SK-N-SH treated with all-trans-retinoic acid at 6 μM for 48 hours (cell line): Measurements from ENCODE around the gene IGF1R.

Source experiments
- ATAC-seq: fragments of 200-7000 bp; cut with Tn5 transposase; 3 replicates; pipeline ENCODE4 v1.9.1; 2020; ENCODE audit warnings: mild to moderate bottlenecking, moderate library complexity
- ARNTL ChIP-seq: fragments of 450-650 bp; formaldehyde crosslinking; IDR thresholded peaks from 2 replicates; pipeline ENCODE4 v1.5.0; 2020; ENCODE audit warnings: low read depth, mild to moderate bottlenecking, moderate library complexity, borderline replicate concordance
- BACH2 ChIP-seq: fragments of 250-450 bp; sonication (Bioruptor Pico); IDR thresholded peaks from 2 replicates; pipeline ENCODE4 v1.9.0; 2021; ENCODE audit warnings: mild to moderate bottlenecking, borderline replicate concordance
- CSDC2 ChIP-seq: fragments of 250-450 bp; sonication (Bioruptor Pico); IDR thresholded peaks from 2 replicates; pipeline ENCODE4 v1.5.0; 2020; ENCODE audit warnings: mild to moderate bottlenecking, moderate library complexity
- GLIS3 ChIP-seq: fragments of 250-450 bp; sonication (Bioruptor Pico); IDR thresholded peaks from 2 replicates; pipeline ENCODE4 v1.5.0; 2020; ENCODE audit warnings: mild to moderate bottlenecking, moderate library complexity
- ISL1 ChIP-seq: fragments of 250-450 bp; sonication (Bioruptor Pico); IDR thresholded peaks from 2 replicates; pipeline ENCODE4 v2.1.2; 2022; ENCODE audit warnings: mild to moderate bottlenecking, moderate library complexity
- OSR1 ChIP-seq: fragments of 250-450 bp; sonication (Bioruptor Pico); IDR thresholded peaks from 2 replicates; pipeline ENCODE4 v1.8.0; 2022; ENCODE audit warnings: moderate library complexity, mild to moderate bottlenecking, inconsistent platforms
- PPARA ChIP-seq: fragments of 250-450 bp; sonication (Bioruptor Pico); IDR thresholded peaks from 2 replicates; pipeline ENCODE4 v1.5.0; 2020; ENCODE audit warnings: mild to moderate bottlenecking, borderline replicate concordance
- RARB ChIP-seq: fragments of 250-450 bp; sonication (Bioruptor Pico); IDR thresholded peaks from 2 replicates; pipeline ENCODE4 v1.8.0; 2021; ENCODE audit warnings: mild to moderate bottlenecking, moderate library complexity
- SNAI2 ChIP-seq: fragments of 250-450 bp; sonication (Bioruptor Pico); IDR thresholded peaks from 2 replicates; pipeline ENCODE4 v1.5.0; 2020; ENCODE audit warnings: mild to moderate bottlenecking, moderate library complexity
- TCF4 ChIP-seq: fragments of 250-450 bp; sonication (Bioruptor Pico); IDR thresholded peaks from 2 replicates; pipeline ENCODE4 v1.8.0; 2021; ENCODE audit warnings: mild to moderate bottlenecking, moderate library complexity, borderline replicate concordance
- TOX ChIP-seq: fragments of 250-450 bp; sonication (Bioruptor Pico); IDR thresholded peaks from 2 replicates; pipeline ENCODE4 v1.8.0; 2021; ENCODE audit warnings: mild to moderate bottlenecking, moderate library complexity, borderline replicate concordance
- ZC3H10 ChIP-seq: fragments of 250-450 bp; sonication (Bioruptor Pico); IDR thresholded peaks from 2 replicates; pipeline ENCODE4 v1.5.1; 2021; ENCODE audit warnings: mild to moderate bottlenecking, moderate library complexity
- ZFP3 ChIP-seq: fragments of 250-450 bp; sonication (Bioruptor Pico); IDR thresholded peaks from 2 replicates; pipeline ENCODE4 v1.5.0; 2020; ENCODE audit warnings: mild to moderate bottlenecking, moderate library complexity
- ZFP30 ChIP-seq: fragments of 450-650 bp; formaldehyde crosslinking; IDR thresholded peaks from 2 replicates; pipeline ENCODE4 v1.5.0; 2022; ENCODE audit warnings: mild to moderate bottlenecking, moderate library complexity
- ZNF565 ChIP-seq: fragments of 450-650 bp; formaldehyde crosslinking; conservative IDR thresholded peaks from 2 replicates; pipeline ENCODE4 v1.5.0; 2020; ENCODE audit warnings: low read depth, mild to moderate bottlenecking, moderate library complexity
- ZNF70 ChIP-seq: fragments of 450-650 bp; formaldehyde crosslinking; IDR thresholded peaks from 2 replicates; pipeline ENCODE4 v1.5.0; 2020; ENCODE audit warnings: mild to moderate bottlenecking, moderate library complexity
- ZNF8 ChIP-seq: fragments of 450-650 bp; formaldehyde crosslinking; IDR thresholded peaks from 2 replicates; pipeline ENCODE4 v1.5.0; 2020; ENCODE audit warnings: mild to moderate bottlenecking, moderate library complexity
- TF ChIP-seq, protein P1 (sequence below): fragments of 250-450 bp; sonication (Bioruptor Pico); IDR thresholded peaks from 2 replicates; pipeline ENCODE4 v1.5.0; 2020; ENCODE audit warnings: mild to moderate bottlenecking, moderate library complexity
- TF ChIP-seq, protein P2 (sequence below): fragments of 250-450 bp; sonication (Bioruptor Pico); IDR thresholded peaks from 2 replicates; pipeline ENCODE4 v1.5.1; 2021; ENCODE audit warnings: mild to moderate bottlenecking, moderate library complexity
- TF ChIP-seq, protein P3 (sequence below): fragments of 250-450 bp; sonication (Bioruptor Pico); IDR thresholded peaks from 2 replicates; pipeline ENCODE4 v1.8.0; 2020; ENCODE audit warnings: mild to moderate bottlenecking, moderate library complexity, borderline replicate concordance
- TF ChIP-seq, protein P4 (sequence below): fragments of 250-450 bp; sonication (Bioruptor Pico); IDR thresholded peaks from 2 replicates; pipeline ENCODE4 v1.5.1; 2020; ENCODE audit warnings: low read depth, mild to moderate bottlenecking, moderate library complexity

Gene IGF1R

DNA sequence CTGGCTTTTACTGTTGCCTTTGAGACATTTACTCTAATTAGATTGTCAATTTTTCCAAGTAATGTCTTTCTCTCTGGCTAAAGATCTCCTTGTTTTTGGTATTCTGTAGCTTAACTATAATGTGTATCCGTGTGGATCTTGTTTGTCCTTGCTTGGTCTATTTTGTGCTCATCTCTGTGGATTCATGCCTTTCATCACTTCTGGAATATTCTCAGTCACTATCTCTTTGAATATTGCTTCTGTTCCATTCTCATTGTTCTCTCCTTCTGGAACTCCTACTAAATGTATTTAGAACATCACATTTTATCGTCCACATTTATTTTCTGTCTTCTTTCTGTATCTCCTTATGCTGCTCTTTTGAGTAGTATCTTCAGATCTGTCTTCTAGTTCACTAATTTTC, 346.6 kb downstream of the IGF1R start:
- no peak for ATAC-seq
- TF ChIP-seq ZNF8 (CRISPR knock-in tag): no peak
- TF ChIP-seq ZNF70 (CRISPR knock-in tag): no peak
- no peak for TF ChIP-seq GLIS3 (CRISPR knock-in tag)
- no peak for TF ChIP-seq TOX (CRISPR knock-in tag)
- TF ChIP-seq OSR1: no peak
- no peak for TF ChIP-seq ISL1
- TF ChIP-seq SNAI2 (CRISPR knock-in tag): no peak
- TF ChIP-seq, protein P1, sequence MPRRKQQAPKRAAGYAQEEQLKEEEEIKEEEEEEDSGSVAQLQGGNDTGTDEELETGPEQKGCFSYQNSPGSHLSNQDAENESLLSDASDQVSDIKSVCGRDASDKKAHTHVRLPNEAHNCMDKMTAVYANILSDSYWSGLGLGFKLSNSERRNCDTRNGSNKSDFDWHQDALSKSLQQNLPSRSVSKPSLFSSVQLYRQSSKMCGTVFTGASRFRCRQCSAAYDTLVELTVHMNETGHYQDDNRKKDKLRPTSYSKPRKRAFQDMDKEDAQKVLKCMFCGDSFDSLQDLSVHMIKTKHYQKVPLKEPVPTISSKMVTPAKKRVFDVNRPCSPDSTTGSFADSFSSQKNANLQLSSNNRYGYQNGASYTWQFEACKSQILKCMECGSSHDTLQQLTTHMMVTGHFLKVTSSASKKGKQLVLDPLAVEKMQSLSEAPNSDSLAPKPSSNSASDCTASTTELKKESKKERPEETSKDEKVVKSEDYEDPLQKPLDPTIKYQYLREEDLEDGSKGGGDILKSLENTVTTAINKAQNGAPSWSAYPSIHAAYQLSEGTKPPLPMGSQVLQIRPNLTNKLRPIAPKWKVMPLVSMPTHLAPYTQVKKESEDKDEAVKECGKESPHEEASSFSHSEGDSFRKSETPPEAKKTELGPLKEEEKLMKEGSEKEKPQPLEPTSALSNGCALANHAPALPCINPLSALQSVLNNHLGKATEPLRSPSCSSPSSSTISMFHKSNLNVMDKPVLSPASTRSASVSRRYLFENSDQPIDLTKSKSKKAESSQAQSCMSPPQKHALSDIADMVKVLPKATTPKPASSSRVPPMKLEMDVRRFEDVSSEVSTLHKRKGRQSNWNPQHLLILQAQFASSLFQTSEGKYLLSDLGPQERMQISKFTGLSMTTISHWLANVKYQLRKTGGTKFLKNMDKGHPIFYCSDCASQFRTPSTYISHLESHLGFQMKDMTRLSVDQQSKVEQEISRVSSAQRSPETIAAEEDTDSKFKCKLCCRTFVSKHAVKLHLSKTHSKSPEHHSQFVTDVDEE (CRISPR knock-in tag): no peak
- TF ChIP-seq ZNF565 (CRISPR knock-in tag): no peak
- TF ChIP-seq CSDC2: no peak
- no peak for TF ChIP-seq BACH2 (CRISPR knock-in tag)
- TF ChIP-seq, all 23 proteins: peak for 0

DNA sequence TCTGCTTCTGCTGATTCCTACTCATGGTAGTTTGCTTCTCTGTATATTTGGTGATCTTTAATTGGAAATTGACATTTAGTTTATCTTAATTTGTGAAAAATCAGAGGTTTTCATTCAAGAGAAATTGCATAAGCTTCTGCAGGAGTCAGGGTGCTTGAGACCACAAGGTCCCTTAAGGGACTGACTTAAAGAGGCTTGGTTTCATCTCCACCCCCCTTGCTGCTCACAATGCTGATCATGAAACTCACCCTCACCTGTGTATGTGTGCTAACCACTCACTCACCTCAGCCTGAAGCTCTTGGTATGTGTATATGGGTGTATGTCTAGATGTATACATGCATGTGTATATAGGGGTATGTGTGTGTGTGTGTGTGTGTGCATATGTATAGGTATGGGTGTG, 347.8 kb downstream of the IGF1R start:
- TF ChIP-seq, protein P2, sequence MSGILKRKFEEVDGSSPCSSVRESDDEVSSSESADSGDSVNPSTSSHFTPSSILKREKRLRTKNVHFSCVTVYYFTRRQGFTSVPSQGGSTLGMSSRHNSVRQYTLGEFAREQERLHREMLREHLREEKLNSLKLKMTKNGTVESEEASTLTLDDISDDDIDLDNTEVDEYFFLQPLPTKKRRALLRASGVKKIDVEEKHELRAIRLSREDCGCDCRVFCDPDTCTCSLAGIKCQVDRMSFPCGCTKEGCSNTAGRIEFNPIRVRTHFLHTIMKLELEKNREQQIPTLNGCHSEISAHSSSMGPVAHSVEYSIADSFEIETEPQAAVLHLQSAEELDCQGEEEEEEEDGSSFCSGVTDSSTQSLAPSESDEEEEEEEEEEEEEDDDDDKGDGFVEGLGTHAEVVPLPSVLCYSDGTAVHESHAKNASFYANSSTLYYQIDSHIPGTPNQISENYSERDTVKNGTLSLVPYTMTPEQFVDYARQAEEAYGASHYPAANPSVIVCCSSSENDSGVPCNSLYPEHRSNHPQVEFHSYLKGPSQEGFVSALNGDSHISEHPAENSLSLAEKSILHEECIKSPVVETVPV: no peak
- TF ChIP-seq ARNTL (CRISPR knock-in tag): no peak
- TF ChIP-seq ZNF565 (CRISPR knock-in tag): no peak
- no peak for TF ChIP-seq ZNF70 (CRISPR knock-in tag)
- TF ChIP-seq TCF4 (CRISPR knock-in tag): no peak
- TF ChIP-seq ZFP3 (CRISPR knock-in tag): no peak
- TF ChIP-seq, protein P3, sequence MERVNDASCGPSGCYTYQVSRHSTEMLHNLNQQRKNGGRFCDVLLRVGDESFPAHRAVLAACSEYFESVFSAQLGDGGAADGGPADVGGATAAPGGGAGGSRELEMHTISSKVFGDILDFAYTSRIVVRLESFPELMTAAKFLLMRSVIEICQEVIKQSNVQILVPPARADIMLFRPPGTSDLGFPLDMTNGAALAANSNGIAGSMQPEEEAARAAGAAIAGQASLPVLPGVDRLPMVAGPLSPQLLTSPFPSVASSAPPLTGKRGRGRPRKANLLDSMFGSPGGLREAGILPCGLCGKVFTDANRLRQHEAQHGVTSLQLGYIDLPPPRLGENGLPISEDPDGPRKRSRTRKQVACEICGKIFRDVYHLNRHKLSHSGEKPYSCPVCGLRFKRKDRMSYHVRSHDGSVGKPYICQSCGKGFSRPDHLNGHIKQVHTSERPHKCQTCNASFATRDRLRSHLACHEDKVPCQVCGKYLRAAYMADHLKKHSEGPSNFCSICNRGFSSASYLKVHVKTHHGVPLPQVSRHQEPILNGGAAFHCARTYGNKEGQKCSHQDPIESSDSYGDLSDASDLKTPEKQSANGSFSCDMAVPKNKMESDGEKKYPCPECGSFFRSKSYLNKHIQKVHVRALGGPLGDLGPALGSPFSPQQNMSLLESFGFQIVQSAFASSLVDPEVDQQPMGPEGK (CRISPR knock-in tag): no peak
- no peak for TF ChIP-seq RARB
- TF ChIP-seq, protein P1 (CRISPR knock-in tag): no peak
- TF ChIP-seq CSDC2: no peak
- no peak for TF ChIP-seq ISL1
- TF ChIP-seq TOX (CRISPR knock-in tag): no peak
- TF ChIP-seq BACH2 (CRISPR knock-in tag): no peak
- TF ChIP-seq, protein P4, sequence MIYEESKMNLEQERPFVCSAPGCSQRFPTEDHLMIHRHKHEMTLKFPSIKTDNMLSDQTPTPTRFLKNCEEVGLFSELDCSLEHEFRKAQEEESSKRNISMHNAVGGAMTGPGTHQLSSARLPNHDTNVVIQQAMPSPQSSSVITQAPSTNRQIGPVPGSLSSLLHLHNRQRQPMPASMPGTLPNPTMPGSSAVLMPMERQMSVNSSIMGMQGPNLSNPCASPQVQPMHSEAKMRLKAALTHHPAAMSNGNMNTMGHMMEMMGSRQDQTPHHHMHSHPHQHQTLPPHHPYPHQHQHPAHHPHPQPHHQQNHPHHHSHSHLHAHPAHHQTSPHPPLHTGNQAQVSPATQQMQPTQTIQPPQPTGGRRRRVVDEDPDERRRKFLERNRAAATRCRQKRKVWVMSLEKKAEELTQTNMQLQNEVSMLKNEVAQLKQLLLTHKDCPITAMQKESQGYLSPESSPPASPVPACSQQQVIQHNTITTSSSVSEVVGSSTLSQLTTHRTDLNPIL (CRISPR knock-in tag): no peak
- TF ChIP-seq OSR1: no peak
- TF ChIP-seq ZFP30 (CRISPR knock-in tag): no peak
- TF ChIP-seq PPARA: no peak
- TF ChIP-seq GLIS3 (CRISPR knock-in tag): no peak
- no peak for TF ChIP-seq SNAI2 (CRISPR knock-in tag)
- ATAC-seq: no peak

DNA sequence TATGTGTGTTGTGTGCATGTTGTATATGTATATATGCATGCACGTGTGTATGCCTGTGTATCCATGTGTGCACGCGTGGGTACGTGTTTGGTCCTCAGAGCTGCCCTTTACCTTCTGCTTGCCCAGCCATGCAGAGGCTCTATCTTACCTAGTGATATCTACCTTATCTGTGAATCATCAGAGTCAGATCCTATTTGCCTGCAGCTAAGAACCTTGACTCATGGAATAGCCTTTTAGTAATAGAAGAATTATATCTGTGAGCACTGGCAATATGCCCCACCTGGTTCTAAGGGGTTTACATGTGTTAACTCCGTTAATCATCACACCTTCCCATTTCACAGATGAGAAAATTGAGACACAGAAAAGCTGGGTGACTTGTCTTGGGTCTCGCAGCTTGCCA, 348.3 kb downstream of the IGF1R start:
- TF ChIP-seq CSDC2 (no peak), ZC3H10 (no peak), RARB (no peak), TCF4 (CRISPR knock-in tag) (no peak), ZNF565 (CRISPR knock-in tag) (no peak), TOX (CRISPR knock-in tag) (no peak), ZNF70 (CRISPR knock-in tag) (no peak)
- TF ChIP-seq, protein P3 (CRISPR knock-in tag): no peak
- TF ChIP-seq, all 23 proteins: peak for 0
- ATAC-seq: no peak
